Tibial nerve (tissue), 4 donors: ENCODE results near the gene PTOV1. TPM values are rescaled to one million over a fixed set of nuclear protein-coding genes. Genes with fewer than 3 reads are reported as not detected.

Experiments
- DNase-seq, 2 donors: peaks; one replicate each; pipeline ENCODE4 v3.0.0-alpha.2; 2019; ENCODE audit warnings: low spot score in 2 of 2
- H3K27ac ChIP-seq, 4 donors: fragments of 200-600 bp; sonication (generic) in 3 of 4; one replicate each; pipeline ENCODE4 v1.5.1; 2017 to 2019; ENCODE audit warnings: mild to moderate bottlenecking in 1 of 4
- H3K27me3 ChIP-seq, 2 donors: fragments of 200-600 bp; sonication (generic) in 1 of 2; one replicate each; pipeline versions ENCODE4 v1.5.1 to v1.6.0; 2017 to 2019
- H3K36me3 ChIP-seq, 3 donors: fragments of 200-600 bp; sonication (generic); one replicate each; pipeline ENCODE4 v1.5.1; 2018 to 2019
- H3K4me1 ChIP-seq, 4 donors: fragments of 200-600 bp; sonication (generic) in 3 of 4; one replicate each; pipeline ENCODE4 v1.5.1; 2017 to 2019
- H3K4me3 ChIP-seq, 4 donors: fragments of 200-600 bp; sonication (generic) in 3 of 4; one replicate each; pipeline ENCODE4 v1.5.1; 2017 to 2019; ENCODE audit warnings: mild to moderate bottlenecking in 1 of 4, moderate library complexity in 1 of 4
- H3K9me3 ChIP-seq, 4 donors: fragments of 200-600 bp; sonication (generic) in 3 of 4; one replicate each; pipeline ENCODE4 v1.5.1; 2017 to 2019
- CTCF ChIP-seq, 5 experiments: fragments of 200-600 bp in 3 of 5; fragments of 450-650 bp in 2 of 5; sonication (generic) in 3 of 5; IDR thresholded peaks; one replicate each; pipeline ENCODE4 v1.5.1; 2016 to 2019; ENCODE audit warnings: antibody characterized with exemption in 5 of 5, mild to moderate bottlenecking in 3 of 5, moderate library complexity in 2 of 5
- EP300 ChIP-seq, 2 donors: sonication (generic); formaldehyde crosslinking; IDR thresholded peaks; one replicate each; pipeline ENCODE4 v1.6.1; 2017; ENCODE audit warnings: antibody characterized with exemption in 2 of 2, mild to moderate bottlenecking in 1 of 2
- POLR2A ChIP-seq, 2 donors: fragments of 450-650 bp; IDR thresholded peaks; one replicate each; pipeline ENCODE4 v1.6.1; 2017; ENCODE audit warnings: antibody characterized with exemption in 2 of 2, mild to moderate bottlenecking in 2 of 2, moderate library complexity in 2 of 2
- WGBS, 2 donors: methylation state at CpG; one replicate each; pipeline ENCODE4 v1.1.5; 2018; 5-methylcytosine and 5-hydroxymethylcytosine counted together
- total RNA-seq, 4 donors: library from RNA; depleted of rRNA; stranded (reverse); fragments of >200 nt; gene quantifications; one replicate each; pipeline ENCODE4 v1.1.0, GENCODE V29; 2016

PTOV1 gene
- total RNA-seq, 4 donors from 2014 or later: 75.6 to 113 (median 91.9) TPM

- Histone ChIP-seq H3K4me1 (peaks cover 0 to 60% (median 24%) of the 10 kb centered on the region in 4 donors), H3K36me3 (peaks cover 0 to 38% (median 0%) of the 10 kb centered on the region in 3 donors), H3K27ac (peak overlapping the region in 1 of 4 donors; percentile 20), H3K9me3 (no peaks in the 10 kb centered on the region), H3K27me3 (no peaks in the 10 kb centered on the region), H3K4me3 (no peak overlapping the region)
- 89 to 94% methylated on average over 12 to 28 of the region's 29 CpGs for WGBS, 2 donors
- TF ChIP-seq POLR2A (IDR thresholded peaks at IDR 0.05) (no peak), CTCF (IDR thresholded peaks at IDR 0.05) (no peak), EP300 (IDR thresholded peaks at IDR 0.05) (no peak)
- no peak for DNase-seq
Measured at GRCh38 chr19:49873129-49873521, 22.2 kb downstream of the PTOV1 start.

GRCh38 chr19:49873834-49874233, 22.9 kb downstream of the PTOV1 start:
- no peak for DNase-seq
- no peak overlapping the region for H3K27ac ChIP-seq
- peaks cover 0 to 39% (median 0%) of the 10 kb centered on the region in 3 donors for H3K36me3 ChIP-seq
- H3K4me1 ChIP-seq: peaks cover 0 to 60% (median 25%) of the 10 kb centered on the region in 4 donors
- no peak for TF ChIP-seq EP300 (IDR thresholded peaks at IDR 0.05)
- TF ChIP-seq CTCF (IDR thresholded peaks at IDR 0.05): no peak
- TF ChIP-seq POLR2A (IDR thresholded peaks at IDR 0.05): no peak
- 79 to 82% methylated on average over 10 of the region's 10 CpGs for WGBS, 2 donors
- H3K9me3 ChIP-seq: no peaks in the 10 kb centered on the region
- no peak overlapping the region for H3K4me3 ChIP-seq
- H3K27me3 ChIP-seq: no peaks in the 10 kb centered on the region

GRCh38 chr19:49874503-49875157, 23.7 kb downstream of the PTOV1 start:
- H3K36me3 ChIP-seq: peaks cover 0 to 47% (median 2%) of the 10 kb centered on the region in 3 donors
- H3K9me3 ChIP-seq: no peaks in the 10 kb centered on the region
- no peak for DNase-seq
- no peak for TF ChIP-seq EP300 (IDR thresholded peaks at IDR 0.05)
- TF ChIP-seq POLR2A (IDR thresholded peaks at IDR 0.05): no peak
- no peak for TF ChIP-seq CTCF (IDR thresholded peaks at IDR 0.05)
- no peaks in the 10 kb centered on the region for H3K27me3 ChIP-seq
- H3K4me1 ChIP-seq: peaks cover 0 to 64% (median 25%) of the 10 kb centered on the region in 4 donors
- H3K4me3 ChIP-seq: no peak overlapping the region
- H3K27ac ChIP-seq: peak overlapping the region in 1 of 4 donors; percentile 98
- WGBS, 2 donors: 91 to 96% methylated on average over 11 of the region's 11 CpGs

- no peak for DNase-seq
- peaks cover 0 to 53% (median 2%) of the 10 kb centered on the region in 3 donors for H3K36me3 ChIP-seq
- WGBS, 2 donors: 77 to 78% methylated on average over 4 of the region's 4 CpGs
- no peaks in the 10 kb centered on the region for H3K9me3 ChIP-seq
- H3K4me1 ChIP-seq: peaks cover 0 to 64% (median 21%) of the 10 kb centered on the region in 4 donors
- H3K4me3 ChIP-seq: peak overlapping the region in 2 of 4 donors; percentile 80 to 88
- peak overlapping the region; percentile 97 to 100 (median 98) for H3K27ac ChIP-seq
- TF ChIP-seq POLR2A (IDR thresholded peaks at IDR 0.05): no peak
- no peak for TF ChIP-seq EP300 (IDR thresholded peaks at IDR 0.05)
- no peak for TF ChIP-seq CTCF (IDR thresholded peaks at IDR 0.05)
- H3K27me3 ChIP-seq: no peaks in the 10 kb centered on the region
Measured at GRCh38 chr19:49875177-49875576, 24.2 kb downstream of the PTOV1 start.

- no peaks in the 10 kb centered on the region for H3K27me3 ChIP-seq
- TF ChIP-seq POLR2A (IDR thresholded peaks at IDR 0.05) (no peak), EP300 (IDR thresholded peaks at IDR 0.05) (no peak), CTCF (IDR thresholded peaks at IDR 0.05) (no peak)
- H3K36me3 ChIP-seq: peaks cover 6 to 58% (median 8%) of the 10 kb centered on the region in 3 donors
- no peaks in the 10 kb centered on the region for H3K9me3 ChIP-seq
- 0 to 1% methylated on average over 14 to 16 of the region's 28 CpGs for WGBS, 2 donors
- peak overlapping the region; percentile 97 to 100 (median 98) for H3K27ac ChIP-seq
- H3K4me1 ChIP-seq: peaks cover 0 to 62% (median 15%) of the 10 kb centered on the region in 4 donors
- DNase-seq: peak in 1 of 2 donors; percentile 55
- H3K4me3 ChIP-seq: peak overlapping the region; percentile 78 to 88 (median 80)
Measured at GRCh38 chr19:49875857-49876421, 25.0 kb downstream of the PTOV1 start.
